Trophoblast cell (in vitro differentiated cells and primary cell): ENCODE measurements around the gene CCDC50.

ENCODE experiments used
- DNase-seq, 2 donors: peaks; one replicate each; pipeline ENCODE4 v3.0.0-alpha.2; 2016
- H2AFZ ChIP-seq: 2 replicates; pipeline ENCODE4 v1.6.1; 2013; ENCODE audit warnings: low read length, moderate library complexity, mild to moderate bottlenecking; ENCODE audit not compliant: insufficient read depth, poor library complexity
- H2AK5ac ChIP-seq: 2 replicates; pipeline ENCODE4 v1.6.1; 2013; ENCODE audit warnings: mild to moderate bottlenecking, low read length
- H2BK120ac ChIP-seq: 2 replicates; pipeline ENCODE4 v1.6.1; 2013; ENCODE audit warnings: low read length, mild to moderate bottlenecking, moderate library complexity; ENCODE audit not compliant: insufficient read depth, poor library complexity
- H2BK12ac ChIP-seq: 2 replicates; pipeline ENCODE4 v1.6.1; 2013; ENCODE audit warnings: mild to moderate bottlenecking, low read length, moderate library complexity
- H2BK5ac ChIP-seq: 2 replicates; pipeline ENCODE4 v1.6.1; 2013; ENCODE audit warnings: low read length, low read depth, moderate library complexity, mild to moderate bottlenecking; ENCODE audit not compliant: poor library complexity
- H3K14ac ChIP-seq: 2 replicates; pipeline ENCODE4 v1.6.1; 2013; ENCODE audit warnings: mild to moderate bottlenecking, low read length
- H3K18ac ChIP-seq: 2 replicates; pipeline ENCODE4 v1.6.1; 2013; ENCODE audit warnings: mild to moderate bottlenecking, low read length
- H3K23ac ChIP-seq: 2 replicates; pipeline ENCODE4 v1.6.1; 2013; ENCODE audit warnings: low read length
- H3K27ac ChIP-seq: 2 replicates; pipeline ENCODE4 v1.5.1; 2013; ENCODE audit warnings: low read depth, mild to moderate bottlenecking, inconsistent platforms, low read length, moderate library complexity
- H3K27me3 ChIP-seq: 2 replicates; pipeline ENCODE4 v1.6.1; 2013; ENCODE audit warnings: inconsistent platforms, mild to moderate bottlenecking, low read length, moderate library complexity; ENCODE audit not compliant: insufficient read depth
- H3K36me3 ChIP-seq, 2 experiments: 1 replicate in 1 of 2; 2 replicates in 1 of 2; pipeline ENCODE4 v1.6.1; 2013; ENCODE audit warnings: low read length in 2 of 2, mild to moderate bottlenecking in 2 of 2, moderate library complexity in 1 of 2; ENCODE audit not compliant: insufficient read depth in 2 of 2, control insufficient read depth in 1 of 2
- H3K4ac ChIP-seq: 2 replicates; pipeline ENCODE4 v1.6.1; 2013; ENCODE audit warnings: low read depth, mild to moderate bottlenecking, low read length, moderate library complexity
- H3K4me1 ChIP-seq, 2 experiments: 1 replicate in 1 of 2; 2 replicates in 1 of 2; pipeline ENCODE4 v1.6.1; 2013; ENCODE audit warnings: low read length in 2 of 2, mild to moderate bottlenecking in 2 of 2, moderate library complexity in 1 of 2; ENCODE audit not compliant: insufficient read depth in 2 of 2, control insufficient read depth in 1 of 2
- H3K4me2 ChIP-seq: 2 replicates; pipeline ENCODE4 v1.6.1; 2013; ENCODE audit warnings: inconsistent platforms, mild to moderate bottlenecking, low read length, moderate library complexity
- H3K4me3 ChIP-seq: 2 replicates; pipeline ENCODE4 v1.5.1; 2013; ENCODE audit warnings: mild to moderate bottlenecking, low read depth, low read length, inconsistent platforms
- H3K79me1 ChIP-seq: one replicate; pipeline ENCODE4 v1.6.1; 2013; ENCODE audit warnings: low read length
- H3K79me2 ChIP-seq: 2 replicates; pipeline ENCODE4 v1.6.1; 2013; ENCODE audit warnings: low read length, mild to moderate bottlenecking; ENCODE audit not compliant: control insufficient read depth, insufficient read depth, poor library complexity
- H3K9ac ChIP-seq: 2 replicates; pipeline ENCODE4 v1.6.1; 2013; ENCODE audit warnings: mild to moderate bottlenecking, low read length
- H3K9me3 ChIP-seq: 2 replicates; pipeline ENCODE4 v1.6.1; 2013; ENCODE audit warnings: low read depth, mild to moderate bottlenecking, control low read depth, inconsistent platforms, low read length; ENCODE audit not compliant: insufficient read depth
- H4K12ac ChIP-seq: 2 replicates; pipeline ENCODE4 v1.6.1; 2013; ENCODE audit warnings: low read depth, mild to moderate bottlenecking, low read length, moderate library complexity
- H4K8ac ChIP-seq: 2 replicates; pipeline ENCODE4 v1.6.1; 2013; ENCODE audit warnings: low read depth, mild to moderate bottlenecking, low read length, moderate library complexity
- H4K91ac ChIP-seq: one replicate; pipeline ENCODE4 v1.6.1; 2013; ENCODE audit warnings: low read depth, mild to moderate bottlenecking, low read length, moderate library complexity
- WGBS: extraction: QIAGEN DNeasy Blood & Tissue Kit; methylation state at CpG from one replicate; pipeline ENCODE4 v1.1.7; 2013; ENCODE audit warnings: missing lambda C conversion rate; ENCODE audit not compliant: insufficient read length, insufficient coverage; ENCODE audit errors: extremely low coverage; 5-methylcytosine and 5-hydroxymethylcytosine counted together

CCDC50 gene

DNA sequence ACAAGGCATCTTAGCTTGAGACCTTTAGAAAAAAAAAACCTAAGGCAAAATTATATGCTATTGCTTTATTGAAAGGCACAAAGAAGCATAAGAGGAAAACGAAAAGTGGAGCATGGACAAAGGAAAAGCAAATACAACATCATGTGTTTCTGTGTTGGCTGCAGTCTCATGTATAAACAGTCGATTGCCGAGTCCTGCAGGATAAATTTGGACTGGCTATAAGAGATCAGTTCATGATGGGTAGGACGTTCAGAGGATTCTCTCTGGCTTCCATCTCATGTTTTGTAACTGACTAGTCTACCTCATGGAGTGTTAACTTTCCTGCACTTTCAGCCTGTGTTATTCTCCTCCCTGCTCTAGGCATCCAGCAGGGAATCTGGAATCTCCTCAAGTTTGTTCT lies 21.9 kb upstream of the CCDC50 start:
- H3K9ac ChIP-seq, result no peak overlapping the region
- H3K4me2 ChIP-seq, result no peak overlapping the region
- H4K8ac ChIP-seq, result no peak overlapping the region
- no peaks in the 10 kb centered on the region for H3K79me2 ChIP-seq
- no peaks in the 10 kb centered on the region for H3K36me3 ChIP-seq
- H3K27ac ChIP-seq, result no peak overlapping the region
- no peaks in the 10 kb centered on the region for H3K79me1 ChIP-seq
- no peak overlapping the region for H3K14ac ChIP-seq
- no peak overlapping the region for H2AFZ ChIP-seq
- no peak overlapping the region for H3K4ac ChIP-seq
- no CpG with 5 or more reads among the region's 4 CpGs for WGBS
- no peak overlapping the region for H3K23ac ChIP-seq
- H3K27me3 ChIP-seq, result no peaks in the 10 kb centered on the region
- no peak overlapping the region for H4K12ac ChIP-seq
- no peak overlapping the region for H2BK12ac ChIP-seq
- no peaks in the 10 kb centered on the region for H3K9me3 ChIP-seq
- no peak for DNase-seq
- no peak overlapping the region for H4K91ac ChIP-seq
- no peaks in the 10 kb centered on the region for H3K4me1 ChIP-seq
- H3K18ac ChIP-seq, result no peak overlapping the region
- H2BK120ac ChIP-seq, result no peak overlapping the region
- H3K4me3 ChIP-seq, result no peak overlapping the region
- H2BK5ac ChIP-seq, result no peak overlapping the region
- H2AK5ac ChIP-seq, result no peak overlapping the region

GRCh38 chr3:191313296-191313695 lies 15.9 kb upstream of the CCDC50 start:
- H4K91ac ChIP-seq, result no peak overlapping the region
- WGBS, result no CpG with 5 or more reads among the region's 2 CpGs

GRCh38 chr3:191314109-191314728 lies 15.0 kb upstream of the CCDC50 start:
- no peak overlapping the region for H2AFZ ChIP-seq
- no peak overlapping the region for H3K27ac ChIP-seq
- H3K4me1 ChIP-seq, result peaks cover 0 to 5% of the 10 kb centered on the region in 2 experiments
- no peak overlapping the region for H2BK120ac ChIP-seq
- no peak overlapping the region for H3K4ac ChIP-seq
- no peak overlapping the region for H4K12ac ChIP-seq
- H3K23ac ChIP-seq, result no peak overlapping the region
- WGBS, result no CpG with 5 or more reads among the region's 5 CpGs
- H3K18ac ChIP-seq, result no peak overlapping the region
- H3K14ac ChIP-seq, result no peak overlapping the region
- H3K79me2 ChIP-seq, result no peaks in the 10 kb centered on the region
- no peak overlapping the region for H4K91ac ChIP-seq
- H3K9ac ChIP-seq, result no peak overlapping the region
- H3K4me2 ChIP-seq, result no peak overlapping the region
- H3K4me3 ChIP-seq, result no peak overlapping the region
- H3K36me3 ChIP-seq, result no peaks in the 10 kb centered on the region
- no peak overlapping the region for H2BK5ac ChIP-seq
- DNase-seq, result peak in 1 of 2 donors; percentile 24
- H2AK5ac ChIP-seq, result no peak overlapping the region
- H3K9me3 ChIP-seq, result no peaks in the 10 kb centered on the region
- H3K27me3 ChIP-seq, result no peaks in the 10 kb centered on the region
- H2BK12ac ChIP-seq, result no peak overlapping the region
- H3K79me1 ChIP-seq, result no peaks in the 10 kb centered on the region
- H4K8ac ChIP-seq, result no peak overlapping the region

More at GRCh38 chr3:191313296-191313695, 15.9 kb upstream of the CCDC50 start:
- Histone ChIP-seq H3K18ac (no peak overlapping the region), H3K9me3 (no peaks in the 10 kb centered on the region), H2BK120ac (no peak overlapping the region), H3K79me1 (no peaks in the 10 kb centered on the region), H3K9ac (no peak overlapping the region), H3K4me1 (peaks cover 0 to 5% of the 10 kb centered on the region in 2 experiments), H4K8ac (no peak overlapping the region), H3K4ac (no peak overlapping the region), H3K36me3 (no peaks in the 10 kb centered on the region), H3K4me2 (no peak overlapping the region), H3K14ac (no peak overlapping the region), H3K23ac (no peak overlapping the region), H2BK12ac (no peak overlapping the region), H3K27me3 (no peaks in the 10 kb centered on the region), H3K79me2 (no peaks in the 10 kb centered on the region), H2AK5ac (no peak overlapping the region), H4K12ac (no peak overlapping the region), H2AFZ (no peak overlapping the region), H3K27ac (no peak overlapping the region), H3K4me3 (no peak overlapping the region), H2BK5ac (no peak overlapping the region)
- DNase-seq, result peak in 1 of 2 donors; percentile 11

GRCh38 chr3:191316876-191317603 lies 12.2 kb upstream of the CCDC50 start:
- Histone ChIP-seq H3K18ac (no peak overlapping the region), H3K23ac (no peak overlapping the region), H3K4ac (no peak overlapping the region), H4K8ac (no peak overlapping the region), H2BK5ac (no peak overlapping the region), H3K27me3 (no peaks in the 10 kb centered on the region), H3K36me3 (no peaks in the 10 kb centered on the region), H2BK12ac (no peak overlapping the region), H3K79me2 (no peaks in the 10 kb centered on the region), H3K9me3 (no peaks in the 10 kb centered on the region), H3K4me2 (no peak overlapping the region), H2AK5ac (no peak overlapping the region), H4K12ac (no peak overlapping the region), H3K4me1 (peaks cover 0 to 5% of the 10 kb centered on the region in 2 experiments), H3K9ac (no peak overlapping the region), H3K79me1 (no peaks in the 10 kb centered on the region), H2AFZ (no peak overlapping the region), H4K91ac (no peak overlapping the region), H2BK120ac (no peak overlapping the region), H3K27ac (no peak overlapping the region), H3K4me3 (no peak overlapping the region), H3K14ac (no peak overlapping the region)
- no CpG with 5 or more reads among the region's 40 CpGs for WGBS
- no peak for DNase-seq
